Body of pancreas (tissue), 4 donors: ENCODE results near the gene THBS3. TPM values are rescaled to one million over a fixed set of nuclear protein-coding genes. Genes with fewer than 3 reads are reported as not detected.
"Not testable (repeated sequence)": the region's sequence is repeated elsewhere in the genome, so short reads cannot be mapped to it uniquely, and the experiment has no call there.

ENCODE experiments used
- ATAC-seq: fragments of 150-250 bp; one replicate; pipeline ENCODE4 v1.9.1; 2016
- DNase-seq, 4 donors: peaks; one replicate each; pipeline ENCODE4 v3.0.0-alpha.2; 2019
- H3K27ac ChIP-seq, 4 donors: fragments of 200-600 bp; sonication (generic); 1 replicate in 3 of 4; 2 replicates in 1 of 4; pipeline versions ENCODE4 v1.5.1 to v1.6.1; 2016 to 2019; ENCODE audit warnings: mild to moderate bottlenecking in 1 of 4, mixed read lengths in 1 of 4, moderate library complexity in 1 of 4
- H3K27me3 ChIP-seq, 2 donors: fragments of 200-600 bp; sonication (generic); one replicate each; pipeline ENCODE4 v1.6.0; 2016; ENCODE audit warnings: mild to moderate bottlenecking in 1 of 2
- H3K36me3 ChIP-seq, 2 donors: fragments of 200-600 bp; sonication (generic); replicated peaks in 1 of 2; 2 replicates each; pipeline ENCODE4 v1.5.1; 2016; ENCODE audit warnings: low read depth in 2 of 2; ENCODE audit not compliant: insufficient read depth in 1 of 2
- H3K4me1 ChIP-seq: fragments of 200-600 bp; sonication (generic); one replicate; pipeline ENCODE4 v1.6.0; 2016
- H3K4me3 ChIP-seq, 2 donors: fragments of 200-600 bp; sonication (generic); 1 replicate in 1 of 2; 2 replicates in 1 of 2; pipeline ENCODE4 v1.5.1; 2016 to 2019
- H3K9me3 ChIP-seq, 3 donors: fragments of 200-600 bp; sonication (generic); 1 replicate in 2 of 3; 2 replicates in 1 of 3; pipeline ENCODE4 v1.5.1; 2016
- CTCF ChIP-seq, 7 experiments: fragments of 450-650 bp in 4 of 7; fragments of 200-600 bp in 3 of 7; sonication (generic) in 3 of 7; IDR thresholded peaks; one replicate each; pipeline ENCODE4 v1.5.1; 2016 to 2019; ENCODE audit warnings: antibody characterized with exemption in 7 of 7
- POLR2A ChIP-seq, 3 donors: fragments of 450-650 bp; IDR thresholded peaks; one replicate each; pipeline ENCODE4 v1.6.1; 2016; ENCODE audit warnings: antibody characterized with exemption in 3 of 3, mild to moderate bottlenecking in 2 of 3
- WGBS, 2 donors: methylation state at CpG; one replicate each; pipeline ENCODE4 v1.1.5; 2017; 5-methylcytosine and 5-hydroxymethylcytosine counted together
- intact Hi-C: fragments of 100-400 bp; cut with DNase I; formaldehyde crosslinking; loops from one replicate; pipeline ENCODE4 v1.15.1; 2023
- total RNA-seq, 2 donors: library from RNA; depleted of rRNA; stranded (reverse); fragments of >200 nt; gene quantifications; one replicate each; pipeline ENCODE4 v1.1.0, GENCODE V29; 2016

Gene THBS3
- total RNA-seq, 2 donors from 2014 or later: 15.0 to 21.1 TPM

- TF ChIP-seq CTCF (IDR thresholded peaks at IDR 0.05) (no peak), POLR2A (IDR thresholded peaks at IDR 0.05) (peak; percentile 24 to 79 (median 71))
- Histone ChIP-seq H3K4me1 (peaks cover 26% of the 10 kb centered on the region), H3K36me3 (no peaks in the 10 kb centered on the region), H3K9me3 (no peaks in the 10 kb centered on the region), H3K27me3 (no peaks in the 10 kb centered on the region), H3K27ac (peak overlapping the region; percentile 50 to 88 (median 68)), H3K4me3 (peak overlapping the region in 1 of 2 donors; percentile 65)
- ATAC-seq (peak; percentile 99), DNase-seq (peak; percentile 98 to 99 (median 98))
- WGBS, 2 donors: 2% methylated on average over 32 to 41 of the region's 42 CpGs
- intact Hi-C loops: loop anchor here (10.0 kb wide), 1 partner anchor 53 kb away; the partner anchor contains the start of genes KRTCAP2 and TRIM46
These were observed 19.8 kb upstream of the THBS3 start for GRCh38 chr1:155227261-155228095.

GRCh38 chr1:155226910-155227260 lies 19.2 kb upstream of the THBS3 start:
- intact Hi-C loops: loop anchor here (10.0 kb wide), 1 partner anchor 52 kb away; the partner anchor contains the start of genes KRTCAP2 and TRIM46
- no peaks in the 10 kb centered on the region for H3K9me3 ChIP-seq
- H3K27ac ChIP-seq: peak overlapping the region; percentile 28 to 88 (median 68)
- TF ChIP-seq CTCF (IDR thresholded peaks at IDR 0.05): peak in 1 of 7 experiments; percentile 6
- TF ChIP-seq POLR2A (IDR thresholded peaks at IDR 0.05): no peak
- no peaks in the 10 kb centered on the region for H3K27me3 ChIP-seq
- ATAC-seq (peak; percentile 38), DNase-seq (peak; percentile 41 to 49 (median 44))
- H3K4me3 ChIP-seq: peak overlapping the region in 1 of 2 donors; percentile 65
- WGBS, 2 donors: 0% methylated on average over 16 to 19 of the region's 19 CpGs
- H3K4me1 ChIP-seq: peaks cover 20% of the 10 kb centered on the region
- H3K36me3 ChIP-seq: no peaks in the 10 kb centered on the region

- Histone ChIP-seq H3K9me3 (no peaks in the 10 kb centered on the region), H3K4me1 (peaks cover 19% of the 10 kb centered on the region), H3K36me3 (no peaks in the 10 kb centered on the region), H3K27me3 (no peaks in the 10 kb centered on the region), H3K27ac (peak overlapping the region; percentile 28 to 88 (median 68)), H3K4me3 (peak overlapping the region in 1 of 2 donors; percentile 65)
- ATAC-seq: peak; percentile 26
- TF ChIP-seq POLR2A (IDR thresholded peaks at IDR 0.05) (no peak), CTCF (IDR thresholded peaks at IDR 0.05) (peak in 6 of 7 experiments; percentile 24 to 81 (median 58))
- intact Hi-C loops: loop anchor here (10.0 kb wide), 1 partner anchor 52 kb away; the partner anchor contains the start of genes KRTCAP2 and TRIM46
- WGBS, 2 donors: 0% methylated on average over 7 of the region's 7 CpGs
- DNase-seq: peak; percentile 72 to 82 (median 77)
These were observed 18.7 kb upstream of the THBS3 start for GRCh38 chr1:155226188-155226909.

- not testable (repeated sequence) for H3K9me3 ChIP-seq, ATAC-seq, H3K36me3 ChIP-seq, DNase-seq, H3K27me3 ChIP-seq, H3K4me3 ChIP-seq
- intact Hi-C loops: loop anchor here (10.0 kb wide), 1 partner anchor 51 kb away; the partner anchor contains the start of genes KRTCAP2 and TRIM46
- peaks cover 19% of the 10 kb centered on the region for H3K4me1 ChIP-seq
- WGBS, 2 donors: 91% methylated on average over 8 of the region's 8 CpGs
- H3K27ac ChIP-seq: peak overlapping the region in 1 of 4 donors; percentile 58
These were observed 17.7 kb upstream of the THBS3 start for GRCh38 chr1:155225404-155225759.

GRCh38 chr1:155223047-155223446 lies 15.3 kb upstream of the THBS3 start:
- no peaks in the 10 kb centered on the region for H3K36me3 ChIP-seq
- H3K4me3 ChIP-seq: no peak overlapping the region
- ATAC-seq (no peak), DNase-seq (no peak)
- no peak overlapping the region for H3K27ac ChIP-seq
- H3K9me3 ChIP-seq: no peaks in the 10 kb centered on the region
- H3K4me1 ChIP-seq: peaks cover 29% of the 10 kb centered on the region
- WGBS, 2 donors: 52 to 72% methylated on average over 7 of the region's 7 CpGs
- H3K27me3 ChIP-seq: no peaks in the 10 kb centered on the region
- intact Hi-C loops: loop anchor here (10.0 kb wide), 1 partner anchor 48 kb away; the partner anchor contains the start of genes KRTCAP2 and TRIM46
- TF ChIP-seq CTCF (IDR thresholded peaks at IDR 0.05): no peak
- no peak for TF ChIP-seq POLR2A (IDR thresholded peaks at IDR 0.05)

- not testable (repeated sequence) for H3K36me3 ChIP-seq, DNase-seq, ATAC-seq, H3K9me3 ChIP-seq, H3K4me3 ChIP-seq, H3K27me3 ChIP-seq
- intact Hi-C loops: loop anchor here (10.0 kb wide), 1 partner anchor 46 kb away; the partner anchor contains the start of genes KRTCAP2 and TRIM46
- Histone ChIP-seq H3K4me1 (peaks cover 13% of the 10 kb centered on the region), H3K27ac (peak overlapping the region in 1 of 4 donors; percentile 21)
- 87 to 88% methylated on average over 10 of the region's 10 CpGs for WGBS, 2 donors
These were observed 12.7 kb upstream of the THBS3 start for GRCh38 chr1:155220211-155220965.
